Testis (tissue), 2 donors: ENCODE results near the gene TXNDC16.

Experiments used
- CTCF ChIP-seq, 3 experiments: fragments of 450-650 bp in 2 of 3; fragments of 200-600 bp in 1 of 3; sonication (generic) in 1 of 3; IDR thresholded peaks; one replicate each; pipeline ENCODE4 v1.5.1; 2016 to 2019; ENCODE audit warnings: antibody characterized with exemption in 3 of 3, mild to moderate bottlenecking in 2 of 3, moderate library complexity in 1 of 3
- POLR2A ChIP-seq: fragments of 450-650 bp; IDR thresholded peaks from one replicate; pipeline ENCODE4 v1.6.1; 2017; ENCODE audit warnings: antibody characterized with exemption, mild to moderate bottlenecking, moderate library complexity

DNA sequence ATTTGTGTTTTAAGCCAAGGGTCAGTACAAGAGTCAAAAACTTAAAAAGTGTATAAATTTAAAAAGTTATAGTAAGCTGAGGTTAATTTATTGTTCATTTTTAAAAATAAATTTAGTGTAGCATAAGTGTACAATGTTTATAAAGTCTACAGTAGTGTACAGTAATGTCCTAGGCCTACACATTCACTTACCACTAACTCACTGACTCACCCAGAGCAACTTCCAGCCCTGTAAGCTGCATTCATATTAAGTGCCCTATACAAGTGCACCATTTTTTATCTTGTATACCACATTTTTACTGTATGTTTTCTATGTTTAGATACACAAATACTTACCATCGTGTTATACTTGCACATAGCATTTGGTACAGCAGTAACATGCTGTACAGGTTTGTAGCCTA lies 38.0 kb upstream of the TXNDC16 start:
- TF ChIP-seq CTCF (IDR thresholded peaks at IDR 0.05) (no peak), POLR2A (no peak)
